ENCODE data around the gene HBD. TPM values are rescaled to one million over a fixed set of nuclear protein-coding genes. Genes with fewer than 3 reads are reported as not detected.

HBD gene
- total and polyA plus RNA-seq, 2 donors (not counting 3 experiments of a cell fraction or from before 2014, with no cell fraction given): not detected

DNA sequence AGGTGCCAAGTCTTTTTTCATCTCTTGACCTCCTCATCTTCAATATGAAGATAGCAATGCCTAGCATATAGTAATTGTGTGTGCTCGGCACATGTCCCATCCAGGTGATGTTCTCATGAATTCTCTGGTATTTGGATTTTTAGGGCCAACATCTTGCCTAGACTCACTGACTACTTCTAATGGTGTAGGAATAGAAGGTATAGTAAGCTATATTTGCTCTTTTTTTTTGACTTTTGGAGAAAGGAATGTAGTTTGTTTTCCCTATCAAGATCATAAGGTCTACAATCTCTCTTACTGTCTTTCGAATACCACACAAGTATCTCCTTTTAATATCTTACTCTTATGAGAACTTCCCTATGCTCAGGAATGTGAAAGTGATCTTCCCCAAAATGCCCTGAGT is 3.2 kb downstream of the HBD start:
- BruUV-seq (replicated peaks): no TSS peak

More for the DNA sequence above, 3.2 kb downstream of the HBD start:
- TF ChIP-seq POLR2A (IDR thresholded peaks at IDR 0.05; ENCODE audit: low read depth, low read length) (no peak), MYC (IDR thresholded peaks at IDR 0.05; ENCODE audit: low read depth, low read length) (no peak), POLR2AphosphoS5 (IDR thresholded peaks at IDR 0.05; ENCODE audit: insufficient read depth, low read depth, low read length) (no peak), EZH2 (IDR thresholded peaks at IDR 0.05; ENCODE audit: borderline replicate concordance, low read depth, low read length, severe bottlenecking) (no peak), FOS (IDR thresholded peaks at IDR 0.05; ENCODE audit: borderline replicate concordance, insufficient read depth, low read length) (no peak), GATA2 (IDR thresholded peaks at IDR 0.05; ENCODE audit: insufficient read depth, insufficient read length, low read depth, low read length) (no peak), JUN (IDR thresholded peaks at IDR 0.05; ENCODE audit: borderline replicate concordance, insufficient read depth, insufficient read length, low read depth) (no peak)
- TF ChIP-seq, protein P1, sequence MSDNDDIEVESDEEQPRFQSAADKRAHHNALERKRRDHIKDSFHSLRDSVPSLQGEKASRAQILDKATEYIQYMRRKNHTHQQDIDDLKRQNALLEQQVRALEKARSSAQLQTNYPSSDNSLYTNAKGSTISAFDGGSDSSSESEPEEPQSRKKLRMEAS (IDR thresholded peaks at IDR 0.05; ENCODE audit: insufficient read depth, insufficient read length): no peak
- TF ChIP-seq, protein P2, sequence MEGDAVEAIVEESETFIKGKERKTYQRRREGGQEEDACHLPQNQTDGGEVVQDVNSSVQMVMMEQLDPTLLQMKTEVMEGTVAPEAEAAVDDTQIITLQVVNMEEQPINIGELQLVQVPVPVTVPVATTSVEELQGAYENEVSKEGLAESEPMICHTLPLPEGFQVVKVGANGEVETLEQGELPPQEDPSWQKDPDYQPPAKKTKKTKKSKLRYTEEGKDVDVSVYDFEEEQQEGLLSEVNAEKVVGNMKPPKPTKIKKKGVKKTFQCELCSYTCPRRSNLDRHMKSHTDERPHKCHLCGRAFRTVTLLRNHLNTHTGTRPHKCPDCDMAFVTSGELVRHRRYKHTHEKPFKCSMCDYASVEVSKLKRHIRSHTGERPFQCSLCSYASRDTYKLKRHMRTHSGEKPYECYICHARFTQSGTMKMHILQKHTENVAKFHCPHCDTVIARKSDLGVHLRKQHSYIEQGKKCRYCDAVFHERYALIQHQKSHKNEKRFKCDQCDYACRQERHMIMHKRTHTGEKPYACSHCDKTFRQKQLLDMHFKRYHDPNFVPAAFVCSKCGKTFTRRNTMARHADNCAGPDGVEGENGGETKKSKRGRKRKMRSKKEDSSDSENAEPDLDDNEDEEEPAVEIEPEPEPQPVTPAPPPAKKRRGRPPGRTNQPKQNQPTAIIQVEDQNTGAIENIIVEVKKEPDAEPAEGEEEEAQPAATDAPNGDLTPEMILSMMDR (IDR thresholded peaks at IDR 0.05; ENCODE audit: extremely low read depth in 1 of 2, insufficient read depth in 1 of 2, low read depth in 1 of 2, low read length in 2 of 2): no peak
- ChIA-PET CTCF (no interaction called here), POLR2A (no interaction called here)
- intact Hi-C loops (cut with micrococcal nuclease): no loop called here
- FAIRE-seq (no peak), DNase-seq (ENCODE audit: low read depth, low spot score) (no peak)
- H3K9me1 ChIP-seq (replicated peaks; ENCODE audit: control insufficient read depth, extremely low read depth, insufficient read depth, low read length): no peaks in the 10 kb centered on the region
- H3K27ac ChIP-seq (ENCODE audit: insufficient read depth, low read depth, low read length): no peak overlapping the region
- H3K36me3 ChIP-seq (ENCODE audit: control insufficient read depth in 2 of 2, extremely low read depth in 1 of 2, insufficient read depth in 2 of 2, low read length in 2 of 2): no peaks in the 10 kb centered on the region
- no peaks in the 10 kb centered on the region for H3K9me3 ChIP-seq (replicated peaks; ENCODE audit: control insufficient read depth, insufficient read depth, low read length)
- H3K4me2 ChIP-seq (ENCODE audit: insufficient read depth, low read length): no peak overlapping the region
- no peak overlapping the region for H3K4me3 ChIP-seq (replicated peaks in 1 of 3; ENCODE audit: insufficient read depth in 1 of 3, low read depth in 1 of 3, low read length in 3 of 3)
- dilution Hi-C loops (cut with MboI; ENCODE audit: extremely low pct_ligation_motif_present, low sequenced_read_pairs): no loop called here
- no peaks in the 10 kb centered on the region for H4K20me1 ChIP-seq (replicated peaks; ENCODE audit: control insufficient read depth, extremely low read depth, insufficient read depth, low read length)
- no peaks in the 10 kb centered on the region for H3K79me2 ChIP-seq (ENCODE audit: control insufficient read depth, insufficient read depth, low read length)
- H3K4me1 ChIP-seq (ENCODE audit: control insufficient read depth, extremely low read depth, insufficient read depth, low read length): no peaks in the 10 kb centered on the region
- H3K27me3 ChIP-seq (ENCODE audit: control insufficient read depth in 2 of 2, insufficient read depth in 2 of 2, low read length in 2 of 2): no peaks in the 10 kb centered on the region
- H2AFZ ChIP-seq (ENCODE audit: low read depth, low read length): no peak overlapping the region
- no peak overlapping the region for H3K9ac ChIP-seq (replicated peaks; ENCODE audit: extremely low read depth, insufficient read depth, low read length)

Data from endothelial cell of umbilical vein (primary cell).